Non-pigmented ciliary epithelial cell (primary cell): ENCODE results near the gene UBE3B.
"Not testable (repeated sequence)": the region's sequence is repeated elsewhere in the genome, so short reads cannot be mapped to it uniquely, and the experiment has no call there.

Source experiments
- DNase-seq: peaks from one replicate; pipeline ENCODE4 v3.0.0-alpha.2; 2010; ENCODE audit warnings: low read depth

The UBE3B gene, protein sequence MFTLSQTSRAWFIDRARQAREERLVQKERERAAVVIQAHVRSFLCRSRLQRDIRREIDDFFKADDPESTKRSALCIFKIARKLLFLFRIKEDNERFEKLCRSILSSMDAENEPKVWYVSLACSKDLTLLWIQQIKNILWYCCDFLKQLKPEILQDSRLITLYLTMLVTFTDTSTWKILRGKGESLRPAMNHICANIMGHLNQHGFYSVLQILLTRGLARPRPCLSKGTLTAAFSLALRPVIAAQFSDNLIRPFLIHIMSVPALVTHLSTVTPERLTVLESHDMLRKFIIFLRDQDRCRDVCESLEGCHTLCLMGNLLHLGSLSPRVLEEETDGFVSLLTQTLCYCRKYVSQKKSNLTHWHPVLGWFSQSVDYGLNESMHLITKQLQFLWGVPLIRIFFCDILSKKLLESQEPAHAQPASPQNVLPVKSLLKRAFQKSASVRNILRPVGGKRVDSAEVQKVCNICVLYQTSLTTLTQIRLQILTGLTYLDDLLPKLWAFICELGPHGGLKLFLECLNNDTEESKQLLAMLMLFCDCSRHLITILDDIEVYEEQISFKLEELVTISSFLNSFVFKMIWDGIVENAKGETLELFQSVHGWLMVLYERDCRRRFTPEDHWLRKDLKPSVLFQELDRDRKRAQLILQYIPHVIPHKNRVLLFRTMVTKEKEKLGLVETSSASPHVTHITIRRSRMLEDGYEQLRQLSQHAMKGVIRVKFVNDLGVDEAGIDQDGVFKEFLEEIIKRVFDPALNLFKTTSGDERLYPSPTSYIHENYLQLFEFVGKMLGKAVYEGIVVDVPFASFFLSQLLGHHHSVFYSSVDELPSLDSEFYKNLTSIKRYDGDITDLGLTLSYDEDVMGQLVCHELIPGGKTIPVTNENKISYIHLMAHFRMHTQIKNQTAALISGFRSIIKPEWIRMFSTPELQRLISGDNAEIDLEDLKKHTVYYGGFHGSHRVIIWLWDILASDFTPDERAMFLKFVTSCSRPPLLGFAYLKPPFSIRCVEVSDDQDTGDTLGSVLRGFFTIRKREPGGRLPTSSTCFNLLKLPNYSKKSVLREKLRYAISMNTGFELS

GRCh38 chr12:109477185-109477962 lies at the start of gene UBE3B, which contains the start of gene KCTD10:
TSS of gene UBE3B (plus strand) at chr12:109477634. CDS start at chr12:109483552, 5,918 bp downstream.
TSS of gene KCTD10 (minus strand) at chr12:109477300. CDS start at chr12:109477262, 38 bp downstream.
- no peak for DNase-seq

DNA sequence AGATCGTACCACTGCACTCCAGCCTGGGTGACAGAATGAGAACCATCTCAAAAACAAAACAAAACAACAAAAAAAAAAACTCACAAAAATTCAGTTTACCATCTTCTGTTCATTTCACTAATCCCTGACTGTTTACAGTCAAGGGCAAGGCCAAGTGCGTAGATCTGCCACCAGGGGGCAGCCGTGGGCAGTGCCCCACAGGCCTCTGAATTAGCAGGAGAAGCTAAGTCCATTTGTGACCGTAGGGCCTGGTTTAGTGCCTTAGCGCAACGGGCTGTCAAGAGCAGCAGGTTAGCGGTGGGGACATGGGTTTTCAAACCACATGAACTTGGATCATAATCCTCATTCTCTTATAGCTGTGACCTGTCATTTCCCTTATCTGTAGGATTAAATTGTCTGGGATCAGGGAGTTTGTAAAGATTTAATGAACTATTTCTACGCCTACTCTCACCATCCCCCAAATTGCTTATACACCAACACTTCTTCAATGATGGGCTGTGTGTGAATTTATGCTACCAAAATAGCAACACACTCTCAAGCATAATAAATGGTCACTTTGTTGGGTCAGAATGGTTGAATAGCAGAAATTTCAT lies 49.3 kb upstream of the UBE3B start:
- DNase-seq, result peak; percentile 43

- not testable (repeated sequence) for DNase-seq
Measured at GRCh38 chr12:109428804-109429203, 48.6 kb upstream of the UBE3B start.

DNA sequence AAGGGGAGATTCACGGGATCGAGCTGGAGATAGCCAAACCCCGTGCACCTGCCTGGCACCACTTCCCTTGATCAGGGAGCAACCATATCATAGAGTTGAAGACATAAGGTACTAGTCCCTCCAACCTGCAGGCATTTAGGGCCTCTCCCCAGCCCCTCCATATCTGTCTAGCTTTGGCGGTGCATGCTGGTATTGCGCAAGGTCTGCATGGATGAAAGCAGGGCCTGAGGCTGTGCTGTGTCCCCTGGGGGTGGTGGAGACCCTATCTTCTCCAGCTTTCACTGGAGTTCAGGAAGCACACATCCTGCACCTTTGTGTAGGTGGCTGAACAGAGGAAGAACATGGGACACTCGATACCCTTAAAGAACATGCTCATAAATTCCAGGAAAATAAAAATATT lies 47.2 kb upstream of the UBE3B start:
- DNase-seq, result no peak

DNA sequence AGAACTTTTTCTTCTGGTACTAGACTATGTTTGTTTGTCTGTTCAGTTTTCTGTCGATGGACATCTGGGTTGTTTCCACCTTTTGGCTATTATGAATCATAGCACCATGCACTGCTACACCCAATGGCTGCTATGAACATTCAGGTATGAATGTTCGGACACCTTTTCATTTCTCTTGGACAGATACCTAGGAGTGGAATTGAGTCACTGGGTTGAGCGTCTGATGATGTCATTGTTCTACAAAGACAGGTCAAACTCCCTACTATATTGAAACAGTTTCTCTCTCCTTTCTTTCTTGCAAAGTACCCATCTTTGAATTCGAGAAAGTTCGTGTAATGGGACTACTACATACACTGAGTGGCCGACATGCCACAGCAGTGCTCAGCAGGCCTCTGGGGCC lies 45.0 kb upstream of the UBE3B start:
- DNase-seq, result no peak

DNA sequence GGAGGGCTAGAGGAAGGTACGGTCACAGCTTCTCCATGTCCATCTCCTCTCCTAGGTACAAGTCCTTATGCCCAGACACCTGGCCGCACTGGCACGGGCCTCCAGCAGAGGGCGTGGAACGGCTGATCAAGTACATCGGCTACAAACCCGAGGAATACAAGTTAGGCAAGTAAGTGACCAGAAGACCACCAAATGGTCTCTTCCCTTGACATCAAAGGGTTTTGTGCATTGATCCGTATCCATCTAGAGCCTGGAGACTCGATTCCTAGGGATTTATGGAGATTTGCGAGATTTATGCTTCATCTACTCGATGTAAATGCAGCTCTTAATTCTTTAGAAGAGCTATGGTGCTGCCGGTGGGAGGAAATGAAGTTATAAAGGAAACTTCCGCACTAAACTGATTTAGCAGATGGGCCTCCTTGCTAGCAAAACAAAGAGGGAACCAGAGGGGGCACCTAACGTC lies 44.6 kb upstream of the UBE3B start:
- peak; percentile 52 for DNase-seq

DNA sequence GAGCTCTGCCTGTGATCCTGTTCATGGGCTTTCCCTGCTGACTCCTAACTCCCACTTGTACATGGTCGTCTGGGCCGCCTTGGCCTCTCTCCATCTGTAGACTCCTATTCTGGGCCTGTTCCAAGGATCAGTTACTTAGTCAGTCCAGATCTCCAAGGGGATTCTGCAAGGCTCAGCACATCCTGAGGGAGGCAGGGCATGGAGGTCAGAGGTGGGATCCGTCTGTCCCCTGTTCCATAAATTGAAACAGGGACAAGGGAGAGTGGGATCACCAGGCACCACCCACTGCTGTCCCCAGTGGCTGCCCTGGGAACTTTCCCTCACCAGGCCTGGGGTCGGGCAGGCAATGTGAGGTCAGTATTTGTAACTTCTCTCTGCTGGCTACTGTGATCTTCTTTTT lies 43.8 kb upstream of the UBE3B start:
- DNase-seq, result no peak

GRCh38 chr12:109434582-109434981 lies 42.9 kb upstream of the UBE3B start:
- DNase-seq, result no peak

DNA sequence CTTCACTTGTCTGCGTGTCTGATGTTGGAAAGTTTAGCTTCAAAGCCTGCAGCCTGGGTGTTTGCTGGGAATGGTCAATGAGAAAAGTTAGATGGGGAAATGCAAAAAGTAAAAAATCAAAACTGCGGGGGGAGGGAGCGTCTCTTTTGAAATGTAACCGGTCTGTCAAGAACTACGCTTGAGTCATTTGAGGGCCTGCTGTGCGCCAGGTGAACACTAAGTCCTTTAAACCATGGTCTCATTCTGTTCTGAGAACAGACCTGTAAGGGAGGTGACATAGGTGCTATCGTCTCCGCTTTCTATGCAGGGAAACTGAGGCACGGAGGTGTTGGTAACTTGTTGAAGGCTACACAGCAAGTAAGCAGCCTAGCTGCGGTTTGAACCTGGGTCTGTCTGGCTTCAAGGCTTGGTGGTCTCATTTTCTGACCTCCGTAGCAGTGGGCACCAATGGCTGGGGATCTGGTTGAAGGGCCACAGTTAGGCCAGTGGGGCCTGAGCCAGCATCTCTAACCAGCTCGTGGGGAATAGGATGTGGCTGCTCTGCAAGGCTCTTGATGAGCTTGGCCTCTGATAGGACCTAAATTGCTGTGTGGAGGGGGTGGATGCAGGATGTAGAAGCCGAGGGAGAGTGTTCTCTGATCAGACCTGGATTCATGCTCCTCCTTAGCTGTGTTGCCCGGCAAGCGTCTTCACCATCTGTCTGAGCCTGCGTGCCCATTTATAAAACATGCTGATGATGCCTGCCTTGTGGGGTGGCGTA lies 41.8 kb upstream of the UBE3B start:
- DNase-seq, result no peak

DNA sequence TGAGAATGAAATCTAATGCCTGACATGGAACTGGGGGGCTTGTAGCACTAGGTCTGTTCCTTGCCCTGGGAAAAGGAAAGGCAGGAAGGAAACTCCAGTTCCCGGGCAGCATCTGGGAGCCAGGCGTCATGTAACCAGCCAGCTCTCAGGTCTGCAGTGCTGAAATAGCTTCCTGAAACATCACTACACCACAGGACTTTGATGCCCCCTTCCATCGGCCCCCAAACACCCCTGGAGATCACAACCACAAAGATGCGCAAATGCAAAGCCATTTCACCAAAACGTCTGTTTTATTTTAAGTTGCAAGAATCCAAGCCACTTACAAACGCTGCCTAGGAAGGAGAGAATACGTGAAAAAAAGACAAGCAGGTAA lies 41.3 kb upstream of the UBE3B start:
- no peak for DNase-seq

DNA sequence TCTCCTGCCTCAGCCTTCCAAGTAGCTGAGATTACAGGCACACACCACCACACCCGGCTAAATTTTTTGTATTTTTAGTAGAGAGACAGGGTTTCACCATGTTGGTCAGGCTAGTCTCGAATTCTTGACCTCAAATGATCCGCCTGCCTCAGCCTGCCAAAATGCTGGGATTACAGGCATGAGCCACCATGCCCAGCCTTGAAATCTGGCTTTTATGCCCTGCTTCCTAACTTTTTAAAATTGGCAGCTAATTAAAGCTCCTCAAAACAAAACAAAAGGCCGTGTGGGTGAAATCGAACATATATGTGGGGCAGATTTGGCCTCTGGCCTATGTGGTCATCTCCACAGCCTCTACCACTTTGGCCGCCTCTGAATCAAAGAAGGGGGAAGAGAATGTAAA lies 38.3 kb upstream of the UBE3B start:
- no peak for DNase-seq

- not testable (repeated sequence) for DNase-seq
Measured at GRCh38 chr12:109439951-109440350, 37.5 kb upstream of the UBE3B start.

GRCh38 chr12:109440851-109441490 lies 36.5 kb upstream of the UBE3B start:
- DNase-seq, result no peak

GRCh38 chr12:109443794-109444193 lies 33.6 kb upstream of the UBE3B start:
- no peak for DNase-seq

GRCh38 chr12:109444259-109444658 lies 33.2 kb upstream of the UBE3B start:
- no peak for DNase-seq

DNA sequence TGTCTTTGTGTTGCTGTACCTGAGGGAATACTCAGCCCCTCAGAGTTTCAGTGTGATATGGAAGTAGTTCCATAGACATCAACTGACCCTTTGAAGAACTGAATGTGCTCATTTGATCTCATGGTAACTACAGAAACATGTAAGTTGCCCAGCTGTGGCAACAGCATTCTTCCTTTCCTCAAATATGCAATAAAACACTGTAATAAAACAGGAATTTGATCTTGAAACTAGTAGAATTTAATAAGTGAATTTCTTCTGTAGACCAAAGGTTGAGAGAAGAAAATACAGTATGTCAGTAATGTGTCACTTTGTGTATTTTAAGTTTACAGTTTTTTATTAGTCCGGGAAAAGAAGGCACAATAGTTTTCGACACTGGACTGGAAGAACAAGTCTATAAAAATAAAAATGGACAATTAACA lies 32.2 kb upstream of the UBE3B start:
- no peak for DNase-seq

GRCh38 chr12:109446869-109447268 lies 30.6 kb upstream of the UBE3B start:
- no peak for DNase-seq

- no peak for DNase-seq
Measured at GRCh38 chr12:109447482-109447881, 30.0 kb upstream of the UBE3B start.

GRCh38 chr12:109448272-109448671 lies 29.2 kb upstream of the UBE3B start:
- no peak for DNase-seq
